Fibroblast of pulmonary artery (primary cell): ENCODE data around the gene SEMA3C.

Source experiments
- DNase-seq: peaks from one replicate; pipeline ENCODE4 v3.0.0-alpha.2; 2010; ENCODE audit warnings: low read depth
- H3K4me3 ChIP-seq: replicated peaks from 2 replicates; pipeline ENCODE4 v1.5.1; 2011; ENCODE audit warnings: low read depth, mild to moderate bottlenecking, control low read depth, low read length, moderate library complexity
- CTCF ChIP-seq: IDR thresholded peaks from 2 replicates; pipeline ENCODE4 v1.5.1; 2011; ENCODE audit warnings: mild to moderate bottlenecking, control low read depth, low read length, inconsistent platforms; ENCODE audit errors: missing control alignments

SEMA3C gene

GRCh38 chr7:80724249-80724871 lies 194.5 kb downstream of the SEMA3C start:
- peak; percentile 17 for DNase-seq
- no peak for TF ChIP-seq CTCF

GRCh38 chr7:80722616-80723195 lies 196.1 kb downstream of the SEMA3C start:
- no peak overlapping the region for H3K4me3 ChIP-seq
- DNase-seq: peak; percentile 99
- TF ChIP-seq CTCF: no peak

More at GRCh38 chr7:80724249-80724871, 194.5 kb downstream of the SEMA3C start:
- no peak overlapping the region for H3K4me3 ChIP-seq

GRCh38 chr7:80721883-80722615 lies 196.8 kb downstream of the SEMA3C start:
- DNase-seq: peak; percentile 90
- no peak overlapping the region for H3K4me3 ChIP-seq
- no peak for TF ChIP-seq CTCF

- no peak for TF ChIP-seq CTCF
- no peak for DNase-seq
- no peak overlapping the region for H3K4me3 ChIP-seq
Observed at GRCh38 chr7:80720146-80720545, 198.7 kb downstream of the SEMA3C start.

- no peak for TF ChIP-seq CTCF
- DNase-seq: peak; percentile 27
- no peak overlapping the region for H3K4me3 ChIP-seq
Observed at GRCh38 chr7:80719261-80719660, 199.6 kb downstream of the SEMA3C start.

GRCh38 chr7:80711531-80711930 lies 207.3 kb downstream of the SEMA3C start:
- DNase-seq: peak; percentile 28
- no peak for TF ChIP-seq CTCF
- no peak overlapping the region for H3K4me3 ChIP-seq
